IPS-15b (cell line): ENCODE data around the gene CD151.
A peak's percentile ranks its signal among the peaks of the same experiment; 100 is the strongest.

Experiments used
- H3K27me3 ChIP-seq: one replicate; pipeline ENCODE4 v1.6.1; 2013; ENCODE audit warnings: low read length; ENCODE audit not compliant: control insufficient read depth, insufficient read depth
- H3K36me3 ChIP-seq: one replicate; pipeline ENCODE4 v1.6.1; 2013; ENCODE audit warnings: low read length; ENCODE audit not compliant: control insufficient read depth, insufficient read depth
- H3K4me1 ChIP-seq: one replicate; pipeline ENCODE4 v1.6.1; 2013; ENCODE audit warnings: mild to moderate bottlenecking, low read length; ENCODE audit not compliant: control insufficient read depth, insufficient read depth
- H3K4me3 ChIP-seq: one replicate; pipeline ENCODE4 v1.5.1; 2013; ENCODE audit warnings: low read depth, low read length
- H3K9ac ChIP-seq: one replicate; pipeline ENCODE4 v1.6.1; 2013; ENCODE audit warnings: low read depth, mild to moderate bottlenecking, low read length
- H3K9me3 ChIP-seq: one replicate; pipeline ENCODE4 v1.6.1; 2013; ENCODE audit warnings: mild to moderate bottlenecking, low read length; ENCODE audit not compliant: control insufficient read depth, insufficient read depth

The CD151 gene

DNA sequence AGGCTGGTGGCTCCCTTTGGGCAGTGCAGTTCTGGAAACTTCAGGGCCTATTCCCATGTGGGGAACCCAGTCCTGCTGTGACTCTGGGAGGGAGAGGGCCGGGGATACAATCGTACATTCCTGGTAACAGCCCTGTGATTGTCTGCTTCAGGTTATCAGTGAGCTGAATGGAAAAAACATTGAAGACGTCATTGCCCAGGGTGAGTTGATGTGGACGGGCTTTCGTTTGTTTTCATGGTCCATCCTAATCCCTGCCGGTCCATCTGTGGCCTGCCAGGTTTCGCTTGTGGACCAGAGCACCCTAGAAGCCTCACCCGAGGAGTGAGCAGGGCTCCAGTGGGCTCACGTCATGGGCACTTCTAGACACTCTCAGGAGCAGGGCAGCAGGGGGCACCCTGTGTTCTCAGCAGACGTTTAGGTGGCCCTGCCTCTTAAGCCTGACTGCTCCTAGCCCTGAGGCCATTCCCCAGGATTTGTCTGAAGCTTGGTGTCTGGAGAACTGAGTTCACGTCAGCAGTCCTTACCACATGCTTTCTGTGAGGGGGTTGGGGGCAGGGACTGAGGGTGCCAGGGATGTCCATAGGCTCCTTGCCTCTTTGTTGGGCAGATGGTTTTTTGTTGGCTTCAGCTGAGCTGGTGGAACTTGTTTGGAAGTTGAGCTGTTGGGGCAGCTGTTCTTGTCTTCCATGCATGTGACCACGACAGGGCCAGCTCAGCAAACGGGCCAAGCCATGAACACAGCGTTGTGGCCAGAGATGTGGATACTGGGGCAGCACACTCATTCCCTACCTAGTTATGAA is 21.1 kb upstream of the CD151 start:
- H3K4me1 ChIP-seq, result no peaks in the 10 kb centered on the region
- H3K9me3 ChIP-seq, result no peaks in the 10 kb centered on the region
- peak overlapping the region; percentile 97 for H3K4me3 ChIP-seq
- H3K9ac ChIP-seq, result peak overlapping the region; percentile 90
- peaks cover 27% of the 10 kb centered on the region for H3K36me3 ChIP-seq
- H3K27me3 ChIP-seq, result no peaks in the 10 kb centered on the region

DNA sequence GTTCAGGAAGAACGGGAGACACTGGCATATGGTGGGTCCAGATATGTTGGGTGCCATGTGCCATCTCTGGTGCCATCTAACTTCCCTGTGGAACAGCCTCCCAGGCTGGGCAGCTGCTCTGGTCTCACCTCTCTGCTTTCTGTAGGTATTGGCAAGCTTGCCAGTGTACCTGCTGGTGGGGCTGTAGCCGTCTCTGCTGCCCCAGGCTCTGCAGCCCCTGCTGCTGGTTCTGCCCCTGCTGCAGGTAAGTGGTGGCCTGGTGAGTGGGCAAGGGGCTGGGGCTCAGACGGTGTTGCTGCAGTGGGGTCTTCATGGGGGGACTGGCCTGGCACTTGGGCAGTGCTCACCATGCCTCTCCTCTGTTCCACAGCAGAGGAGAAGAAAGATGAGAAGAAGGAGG is 20.4 kb upstream of the CD151 start:
- no peak overlapping the region for H3K9ac ChIP-seq
- no peaks in the 10 kb centered on the region for H3K27me3 ChIP-seq
- peaks cover 27% of the 10 kb centered on the region for H3K36me3 ChIP-seq
- no peaks in the 10 kb centered on the region for H3K9me3 ChIP-seq
- no peaks in the 10 kb centered on the region for H3K4me1 ChIP-seq
- no peak overlapping the region for H3K4me3 ChIP-seq

DNA sequence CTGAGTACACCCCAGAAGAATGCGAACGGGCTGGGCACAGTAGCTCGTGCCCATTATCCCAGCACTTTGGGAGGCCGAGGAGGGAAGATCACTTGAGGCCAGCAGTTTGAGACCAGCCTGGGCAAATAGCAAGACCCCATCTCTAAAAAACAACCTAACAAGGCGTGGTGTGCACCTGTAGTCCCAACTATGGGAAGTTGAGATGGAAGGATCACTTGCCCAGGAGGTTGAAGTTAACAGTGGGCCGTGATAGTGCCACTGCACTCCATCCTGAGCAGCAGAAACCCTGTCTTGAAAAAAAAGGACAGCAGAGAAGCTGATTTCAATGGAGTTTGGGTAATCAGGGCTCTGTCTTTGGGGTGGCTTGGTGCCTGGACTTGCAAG is 19.7 kb upstream of the CD151 start:
- Histone ChIP-seq H3K9ac (no peak overlapping the region), H3K27me3 (no peaks in the 10 kb centered on the region), H3K9me3 (no peaks in the 10 kb centered on the region), H3K4me3 (no peak overlapping the region), H3K4me1 (no peaks in the 10 kb centered on the region), H3K36me3 (peaks cover 27% of the 10 kb centered on the region)

DNA sequence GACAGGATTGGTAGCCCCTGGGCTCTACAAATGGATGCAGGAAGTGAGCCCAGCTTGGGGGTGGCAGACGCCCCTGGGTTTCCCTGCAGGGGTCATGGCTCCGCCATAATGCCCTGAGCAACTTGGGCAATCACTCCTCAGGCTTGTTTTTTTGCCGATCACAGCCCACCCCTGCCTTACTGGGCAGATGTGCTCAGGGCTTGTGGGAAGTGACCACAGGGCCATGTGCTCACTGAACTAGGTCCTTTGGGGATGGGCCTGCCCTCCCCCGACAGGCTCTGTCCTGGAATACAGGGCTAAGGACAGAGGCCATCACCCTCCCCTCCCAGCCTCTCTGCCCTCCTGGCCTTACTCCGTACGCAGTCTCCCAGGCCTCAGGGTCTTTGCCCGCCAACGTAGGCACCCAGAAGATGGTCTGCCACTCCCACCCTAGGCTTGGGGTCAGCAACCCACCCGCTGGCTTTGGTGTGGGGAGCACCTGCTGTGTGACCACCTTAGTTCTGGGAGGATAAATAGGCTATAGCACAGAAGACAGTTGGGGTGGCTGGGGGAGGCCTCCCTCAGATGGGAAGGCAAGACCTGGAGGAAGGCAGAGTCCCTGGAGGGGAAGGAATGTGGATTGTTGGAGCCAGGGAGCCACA is 19.2 kb upstream of the CD151 start:
- Histone ChIP-seq H3K4me1 (no peaks in the 10 kb centered on the region), H3K9me3 (no peaks in the 10 kb centered on the region), H3K4me3 (no peak overlapping the region), H3K9ac (no peak overlapping the region), H3K36me3 (peaks cover 27% of the 10 kb centered on the region), H3K27me3 (no peaks in the 10 kb centered on the region)

DNA sequence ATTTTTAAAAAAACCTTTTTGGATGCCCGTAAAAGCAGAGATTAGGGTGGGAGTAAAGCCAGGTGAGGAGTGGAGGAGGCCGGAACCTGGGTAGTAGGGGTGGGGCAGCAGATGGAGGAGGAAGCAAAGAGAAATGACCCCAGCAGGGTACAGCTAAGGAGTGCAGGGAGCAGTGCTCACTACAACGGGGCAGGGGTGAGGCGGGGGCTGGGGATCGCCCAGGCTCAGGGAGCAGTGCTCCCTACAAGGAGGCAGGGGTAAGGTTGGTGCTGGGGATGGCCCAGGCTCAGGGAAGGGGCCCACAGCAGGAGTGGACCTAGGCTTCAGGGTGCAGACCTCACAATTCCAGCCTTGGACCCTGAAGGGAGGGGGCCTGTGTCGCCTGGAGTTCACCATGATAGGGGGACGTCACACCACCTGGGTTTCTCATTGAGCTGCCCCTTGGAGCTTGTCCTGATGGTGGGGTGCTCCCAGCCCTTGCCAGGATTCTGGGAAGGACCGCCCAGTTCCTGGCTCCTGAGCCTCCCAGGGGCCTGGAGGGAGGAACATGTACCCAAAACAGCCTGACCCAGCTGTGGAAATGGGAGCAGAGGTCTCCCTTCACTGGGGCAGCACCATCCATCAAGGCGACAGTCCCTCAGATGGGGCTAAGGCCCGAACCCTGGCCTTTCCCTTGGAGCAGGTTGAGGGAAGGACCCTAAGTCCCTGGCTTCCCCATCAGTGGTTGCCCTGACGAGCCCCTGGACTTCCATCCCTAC is 16.9 kb upstream of the CD151 start:
- no peak overlapping the region for H3K9ac ChIP-seq
- H3K4me1 ChIP-seq, result peaks cover 2% of the 10 kb centered on the region
- H3K4me3 ChIP-seq, result no peak overlapping the region
- no peaks in the 10 kb centered on the region for H3K9me3 ChIP-seq
- H3K27me3 ChIP-seq, result no peaks in the 10 kb centered on the region
- peaks cover 27% of the 10 kb centered on the region for H3K36me3 ChIP-seq

DNA sequence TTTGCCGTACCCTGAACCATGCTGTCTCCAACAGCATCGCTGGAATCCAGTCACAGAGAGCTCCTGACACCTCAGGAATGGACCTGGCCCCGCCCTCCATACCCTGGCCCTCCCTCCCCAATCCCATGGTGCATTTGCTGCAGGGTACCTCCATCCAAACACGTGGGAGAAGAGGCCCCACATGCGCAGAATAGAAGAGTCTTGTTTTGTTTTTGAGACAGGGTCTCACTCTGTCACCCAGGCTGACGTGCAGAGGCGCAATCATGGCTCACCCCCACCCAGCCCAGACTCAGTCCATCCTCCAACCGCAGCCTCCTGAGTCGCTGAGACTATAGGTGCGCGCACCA is 16.3 kb upstream of the CD151 start:
- H3K36me3 ChIP-seq, result peaks cover 23% of the 10 kb centered on the region
- no peak overlapping the region for H3K4me3 ChIP-seq
- peaks cover 2% of the 10 kb centered on the region for H3K4me1 ChIP-seq
- H3K9me3 ChIP-seq, result no peaks in the 10 kb centered on the region
- H3K9ac ChIP-seq, result no peak overlapping the region
- H3K27me3 ChIP-seq, result no peaks in the 10 kb centered on the region

DNA sequence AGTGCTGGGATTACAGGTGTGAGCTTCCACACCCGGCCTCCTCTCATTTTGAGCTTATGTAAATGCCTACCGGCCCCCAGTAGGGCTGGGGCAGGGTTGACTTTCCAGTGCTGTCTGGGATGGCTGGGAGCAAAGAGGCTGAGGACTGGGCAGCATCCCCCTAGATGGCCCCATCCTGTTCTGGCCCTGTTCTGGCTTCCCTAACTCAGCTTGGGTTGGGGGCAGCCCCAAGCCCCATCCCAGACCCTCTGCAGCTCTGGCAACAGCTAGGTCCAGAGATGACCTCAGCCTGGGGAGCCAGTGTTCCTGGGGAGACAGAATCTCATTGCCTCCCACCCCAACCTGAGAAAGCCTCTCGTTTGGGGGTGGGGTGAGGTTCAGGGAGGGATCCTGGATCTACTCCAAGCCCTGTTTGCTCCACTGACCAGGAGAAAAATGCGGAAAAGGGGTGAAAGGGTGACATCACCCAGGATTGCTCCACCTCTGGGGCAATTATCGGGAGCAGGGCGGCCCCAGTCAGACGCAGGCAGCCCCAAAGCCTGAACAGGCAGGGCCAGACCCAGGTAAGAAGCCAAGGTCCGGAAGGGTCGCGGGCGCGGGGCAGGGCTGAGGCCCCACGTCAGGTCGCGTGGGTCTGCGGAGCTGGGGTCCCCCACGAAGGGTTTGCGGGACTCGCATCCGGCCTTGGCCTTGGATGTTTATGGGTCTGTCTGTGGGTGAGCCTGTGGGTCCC is 14.2 kb upstream of the CD151 start, which contains the start of gene PNPLA2:
Gene PNPLA2 (plus strand): TSS at position 519 of the 733 bp plus-strand sequence. CDS start 805 bp downstream, outside the sequence.
- Histone ChIP-seq H3K9ac (peak within 1 kb of the TSS; percentile 54), H3K27me3 (no peaks in the 10 kb centered on the region), H3K4me1 (peaks cover 2% of the 10 kb centered on the region), H3K9me3 (no peaks in the 10 kb centered on the region), H3K4me3 (peak within 1 kb of the TSS; percentile 69), H3K36me3 (peaks cover 5% of the 10 kb centered on the region)

DNA sequence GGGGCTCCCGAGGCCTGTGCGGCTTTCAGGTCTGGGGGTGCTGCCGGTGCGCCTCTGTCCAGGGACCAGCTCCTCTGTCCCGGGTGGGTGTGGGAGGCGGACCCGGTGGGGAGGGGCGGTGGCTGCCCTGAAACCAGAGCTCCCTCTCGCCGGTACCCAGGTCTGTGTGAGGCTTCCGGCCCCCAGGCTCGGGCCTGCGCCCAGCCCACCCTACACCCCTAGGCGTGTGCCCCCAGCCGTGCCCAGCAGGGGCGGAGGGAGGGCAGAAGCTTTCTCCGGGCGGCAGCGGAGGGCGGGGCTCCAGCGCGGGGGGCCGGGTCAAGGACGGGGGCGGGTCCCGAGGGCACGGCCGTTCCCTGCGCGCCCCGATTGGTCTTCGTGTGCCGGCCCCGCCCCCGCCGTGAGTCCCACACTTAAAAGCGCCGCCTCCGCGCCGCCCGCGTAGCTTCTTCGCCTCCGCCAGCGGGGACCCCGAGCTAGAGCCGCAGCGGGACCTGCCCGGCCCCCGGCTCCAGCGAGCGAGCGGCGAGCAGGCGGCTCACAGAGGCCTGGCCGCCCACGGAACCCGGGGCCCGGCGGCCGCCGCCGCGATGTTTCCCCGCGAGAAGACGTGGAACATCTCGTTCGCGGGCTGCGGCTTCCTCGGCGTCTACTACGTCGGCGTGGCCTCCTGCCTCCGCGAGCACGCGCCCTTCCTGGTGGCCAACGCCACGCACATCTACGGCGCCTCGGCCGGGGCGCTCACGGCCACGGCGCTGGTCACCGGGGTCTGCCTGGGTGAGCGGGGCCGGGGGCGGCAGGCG is 13.4 kb upstream of the CD151 start:
- Histone ChIP-seq H3K36me3 (peaks cover 8% of the 10 kb centered on the region), H3K4me3 (peak overlapping the region; percentile 69), H3K9ac (peak overlapping the region; percentile 54), H3K9me3 (no peaks in the 10 kb centered on the region), H3K27me3 (no peaks in the 10 kb centered on the region), H3K4me1 (peaks cover 2% of the 10 kb centered on the region)

DNA sequence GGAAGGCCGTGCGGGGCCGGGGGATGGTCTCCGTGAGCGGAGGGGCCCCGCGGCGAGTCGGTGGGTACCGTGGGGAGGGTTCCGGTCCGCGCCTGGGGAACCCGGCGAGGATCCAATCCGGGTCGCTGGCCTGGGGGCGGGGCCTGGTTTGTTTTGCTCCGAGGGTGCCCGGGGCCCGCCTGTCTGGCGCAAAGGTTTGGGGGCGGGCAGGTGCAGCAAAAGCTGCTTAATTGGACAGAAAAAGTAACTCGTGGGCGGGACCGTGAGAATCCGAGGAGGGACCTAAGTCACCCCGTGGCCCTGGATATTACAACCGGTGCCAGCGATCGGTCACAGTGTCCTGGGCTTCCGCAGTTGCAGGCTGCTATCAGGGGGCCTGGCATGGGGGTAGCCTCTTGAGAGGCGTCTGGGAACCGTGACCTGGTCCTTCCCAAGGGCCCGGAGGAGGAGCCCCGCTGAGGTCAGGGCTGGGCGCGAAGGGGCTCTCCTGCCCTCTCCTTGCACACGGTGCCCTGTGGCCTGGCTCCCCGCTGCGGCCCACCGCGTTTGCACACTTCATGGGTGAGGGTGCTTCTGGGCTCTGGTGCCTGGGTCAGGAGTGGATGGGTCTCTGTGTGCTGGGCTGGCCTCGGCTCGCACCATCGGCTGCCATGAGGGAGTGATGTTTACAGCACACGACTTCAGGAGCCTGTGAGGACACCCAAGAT is 12.7 kb upstream of the CD151 start:
- no peaks in the 10 kb centered on the region for H3K27me3 ChIP-seq
- no peaks in the 10 kb centered on the region for H3K9me3 ChIP-seq
- H3K9ac ChIP-seq, result no peak overlapping the region
- H3K36me3 ChIP-seq, result peaks cover 16% of the 10 kb centered on the region
- H3K4me3 ChIP-seq, result peak overlapping the region; percentile 69
- H3K4me1 ChIP-seq, result peaks cover 2% of the 10 kb centered on the region

DNA sequence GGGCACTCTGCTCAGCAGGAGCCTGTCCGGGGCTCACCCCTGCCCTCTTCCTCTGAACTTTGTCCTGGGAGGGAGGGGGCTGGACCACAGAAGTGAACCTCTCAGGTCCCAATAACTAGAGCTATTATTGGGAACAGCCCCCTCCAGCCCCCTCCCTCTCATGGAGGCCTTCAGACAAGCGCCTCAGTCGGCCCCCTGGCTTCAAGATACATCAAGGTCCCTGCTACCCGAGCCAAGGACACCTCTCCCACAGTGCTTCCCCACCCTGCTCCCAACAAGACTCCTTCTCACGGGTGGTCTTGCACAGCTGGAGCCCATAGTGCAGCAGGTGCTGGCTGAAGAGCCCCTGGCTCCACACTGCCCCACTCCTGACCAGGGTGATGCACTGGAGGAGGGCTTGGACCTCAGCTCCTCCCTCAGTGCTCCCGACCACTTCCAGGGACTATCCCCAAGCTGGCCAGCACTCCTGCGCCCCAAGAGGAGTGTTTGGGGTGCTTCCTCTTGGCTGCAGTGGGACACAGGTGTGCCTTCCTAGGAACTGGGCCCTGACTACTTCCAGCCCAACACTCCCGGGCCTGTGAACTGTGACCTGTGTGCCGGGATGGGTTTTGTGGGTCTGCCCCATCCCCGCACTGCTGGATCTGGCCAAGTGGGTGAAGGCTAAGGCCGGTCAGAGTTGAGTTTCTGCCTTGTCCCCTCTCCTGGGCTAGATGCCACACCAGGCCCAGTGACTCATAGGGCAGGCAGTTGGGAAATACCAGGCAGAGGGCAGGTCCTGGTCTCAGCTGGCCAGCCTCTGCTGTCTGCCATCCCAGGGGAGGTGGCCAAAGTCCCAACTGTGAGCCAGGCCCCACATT is 11.9 kb upstream of the CD151 start:
- Histone ChIP-seq H3K36me3 (peaks cover 16% of the 10 kb centered on the region), H3K4me1 (peaks cover 2% of the 10 kb centered on the region), H3K9me3 (no peaks in the 10 kb centered on the region), H3K27me3 (no peaks in the 10 kb centered on the region), H3K9ac (no peak overlapping the region), H3K4me3 (peak overlapping the region; percentile 69)
